Common myeloid progenitor, CD34-positive (primary cell): Measurements from ENCODE around the gene PSG2.
"Not testable (repeated sequence)": the region's sequence is repeated elsewhere in the genome, so short reads cannot be mapped to it uniquely, and the experiment has no call there.

ENCODE experiments used
- CTCF ChIA-PET: fragments of 350-600 bp; sonication (Branson Sonifier 250); formaldehyde crosslinking; loops from one replicate; lab custom pipeline; 2021; ENCODE audit warnings: antibody characterized with exemption; lab: Charles Lee
- POLR2A ChIA-PET: fragments of 350-600 bp; sonication (Branson Sonifier 250); formaldehyde crosslinking; loops from one replicate; lab custom pipeline; 2021; ENCODE audit warnings: antibody characterized with exemption; lab: Charles Lee
- DNase-seq, 3 donors: peaks; one replicate each; pipeline versions ENCODE4 v3.0.0 to v3.0.0-alpha.2; 2013
- H3K27ac ChIP-seq, 2 experiments: 1 replicate in 1 of 2; 2 replicates in 1 of 2; pipeline ENCODE4 v1.7.0; 2013; ENCODE audit warnings: inconsistent platforms in 2 of 2, low read length in 2 of 2, mild to moderate bottlenecking in 2 of 2, low read depth in 1 of 2, moderate library complexity in 1 of 2; ENCODE audit not compliant: severe bottlenecking in 2 of 2, insufficient read depth in 1 of 2, poor library complexity in 1 of 2
- H3K27me3 ChIP-seq, 5 experiments: replicated peaks in 2 of 5; 1 replicate in 3 of 5; 2 replicates in 2 of 5; pipeline versions ENCODE4 v1.6.1 to v1.7.0; 2013; ENCODE audit warnings: low read length in 4 of 5, mild to moderate bottlenecking in 2 of 5, moderate library complexity in 2 of 5, inconsistent platforms in 1 of 5; ENCODE audit not compliant: insufficient read depth in 5 of 5, control insufficient read depth in 4 of 5
- H3K36me3 ChIP-seq, 4 experiments: 1 replicate in 2 of 4; 2 replicates in 2 of 4; pipeline versions ENCODE4 v1.6.1 to v1.7.0; 2013; ENCODE audit warnings: low read length in 3 of 4, control low read depth in 1 of 4, mild to moderate bottlenecking in 1 of 4; ENCODE audit not compliant: control insufficient read depth in 4 of 4, insufficient read depth in 4 of 4
- H3K4me1 ChIP-seq, 4 experiments: 1 replicate in 3 of 4; 2 replicates in 1 of 4; pipeline versions ENCODE4 v1.6.1 to v1.7.1; 2013; ENCODE audit warnings: low read length in 3 of 4, mild to moderate bottlenecking in 3 of 4, control low read depth in 1 of 4, inconsistent platforms in 1 of 4, moderate library complexity in 1 of 4; ENCODE audit not compliant: control insufficient read depth in 4 of 4, insufficient read depth in 4 of 4; ENCODE audit errors: control extremely low read depth in 1 of 4
- H3K4me3 ChIP-seq, 7 experiments: 1 replicate in 4 of 7; 2 replicates in 3 of 7; pipeline versions ENCODE4 v1.5.1 to v1.7.0; 2013; ENCODE audit warnings: mild to moderate bottlenecking in 7 of 7, low read length in 6 of 7, moderate library complexity in 6 of 7, inconsistent platforms in 2 of 7, low read depth in 2 of 7, control low read depth in 1 of 7; ENCODE audit not compliant: insufficient read depth in 4 of 7, control insufficient read depth in 1 of 7; ENCODE audit errors: extremely low read depth in 1 of 7
- H3K9me3 ChIP-seq, 5 experiments: 1 replicate in 4 of 5; 2 replicates in 1 of 5; pipeline versions ENCODE4 v1.6.1 to v1.7.1; 2013; ENCODE audit warnings: low read length in 4 of 5, mild to moderate bottlenecking in 2 of 5, inconsistent platforms in 1 of 5, low read depth in 1 of 5, moderate library complexity in 1 of 5; ENCODE audit not compliant: control insufficient read depth in 4 of 5, insufficient read depth in 2 of 5; ENCODE audit errors: control extremely low read depth in 1 of 5
- WGBS: methylation state at CpG from one replicate; pipeline ENCODE4 v1.1.5; 2013; ENCODE audit not compliant: insufficient coverage; 5-methylcytosine and 5-hydroxymethylcytosine counted together

Gene PSG2

GRCh38 chr19:43078311-43078710 lies 4.2 kb downstream of the PSG2 start:
- Histone ChIP-seq H3K9me3 (no peaks in the 10 kb centered on the region), H3K4me3 (no peak overlapping the region), H3K27ac (no peak overlapping the region), H3K36me3 (no peaks in the 10 kb centered on the region), H3K4me1 (no peaks in the 10 kb centered on the region), H3K27me3 (no peaks in the 10 kb centered on the region)
- CTCF ChIA-PET, result no interaction called here
- 100% methylated on average over 2 of the region's 4 CpGs for WGBS
- POLR2A ChIA-PET, result no interaction called here
- no peak for DNase-seq

GRCh38 chr19:43077881-43078280 lies 4.6 kb downstream of the PSG2 start:
- H3K4me3 ChIP-seq, H3K27ac ChIP-seq, H3K36me3 ChIP-seq, DNase-seq, CTCF ChIA-PET, H3K9me3 ChIP-seq, POLR2A ChIA-PET, H3K27me3 ChIP-seq, H3K4me1 ChIP-seq: not testable (repeated sequence)
- 100% methylated on average over 2 of the region's 4 CpGs for WGBS

GRCh38 chr19:43062418-43062817 lies 20.1 kb downstream of the PSG2 start:
- POLR2A ChIA-PET, H3K27me3 ChIP-seq, H3K27ac ChIP-seq, H3K36me3 ChIP-seq, H3K4me3 ChIP-seq, DNase-seq, H3K4me1 ChIP-seq, H3K9me3 ChIP-seq, CTCF ChIA-PET: not testable (repeated sequence)
- WGBS, result 100% methylated on average over 1 of the region's 3 CpGs

DNA sequence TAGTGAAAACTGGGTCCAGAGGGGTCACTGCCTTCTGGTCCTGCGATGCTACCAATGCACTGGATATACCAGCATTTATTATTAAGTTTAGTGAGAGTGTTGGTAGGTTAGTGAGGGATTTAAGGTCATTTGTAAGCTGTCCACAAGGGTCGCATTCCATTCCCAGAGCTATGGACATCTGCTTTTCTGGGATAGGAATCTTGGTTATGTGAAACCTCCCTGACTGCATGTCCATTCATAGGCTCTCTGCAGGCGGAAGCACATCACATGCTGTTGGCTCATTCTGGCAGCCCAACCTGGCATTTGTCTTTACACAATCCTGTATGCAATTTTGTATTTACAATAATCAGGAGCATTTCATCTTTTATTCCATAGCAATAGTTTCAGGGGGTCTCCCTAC lies 21.2 kb downstream of the PSG2 start:
- H3K4me3 ChIP-seq, H3K36me3 ChIP-seq, CTCF ChIA-PET, H3K9me3 ChIP-seq, H3K4me1 ChIP-seq, H3K27ac ChIP-seq, DNase-seq, H3K27me3 ChIP-seq: not testable (repeated sequence)
- WGBS, result 100% methylated on average over 1 of the region's 3 CpGs
- POLR2A ChIA-PET, result interaction anchor here (0.6 kb wide), 1 partner anchor 31 kb away, joined by 5 read pairs; no protein-coding TSS in a partner anchor

DNA sequence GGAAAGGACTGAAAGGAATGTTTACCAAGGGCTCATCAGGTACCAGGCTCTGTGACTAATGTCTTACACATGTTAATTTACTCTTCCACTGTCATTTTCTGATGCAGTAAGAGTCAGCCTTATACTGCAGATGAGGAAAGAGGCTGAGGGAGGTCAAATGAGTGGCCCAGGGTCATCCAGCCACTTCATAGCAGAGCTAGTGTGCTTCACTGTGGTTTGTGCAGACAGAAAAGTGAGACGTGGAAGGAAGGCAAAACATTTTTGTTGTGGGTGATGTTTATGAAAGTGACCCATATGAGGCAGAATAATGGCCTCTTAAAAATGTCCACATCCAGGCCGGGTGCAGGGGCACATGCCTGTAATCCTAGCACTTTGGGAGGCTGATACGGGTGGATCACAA lies 22.2 kb downstream of the PSG2 start:
- H3K27ac ChIP-seq, CTCF ChIA-PET, H3K36me3 ChIP-seq, H3K27me3 ChIP-seq, POLR2A ChIA-PET, DNase-seq, H3K4me3 ChIP-seq, H3K4me1 ChIP-seq, H3K9me3 ChIP-seq: not testable (repeated sequence)
- 90% methylated on average over 2 of the region's 3 CpGs for WGBS

DNA sequence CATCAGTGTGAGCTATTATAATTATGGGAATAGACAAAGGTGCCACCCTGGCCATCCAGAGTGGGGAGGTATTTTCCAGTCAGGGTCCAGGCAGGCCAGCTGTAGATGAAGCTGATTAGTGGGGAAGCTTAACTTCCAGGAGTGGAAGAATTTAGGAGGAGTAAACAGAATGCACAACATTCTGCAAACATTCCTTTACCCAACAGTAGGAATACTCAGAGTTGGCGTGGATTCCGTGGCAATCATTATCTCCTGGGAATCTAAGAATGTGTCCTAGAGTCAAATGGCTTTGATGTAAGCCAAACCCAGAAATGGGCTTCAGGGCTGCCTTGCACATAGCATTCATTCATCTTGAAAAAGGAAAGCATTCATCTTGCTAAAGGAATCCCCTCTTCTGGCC lies 23.0 kb downstream of the PSG2 start:
- H3K4me3 ChIP-seq, H3K36me3 ChIP-seq, H3K27ac ChIP-seq, CTCF ChIA-PET, H3K9me3 ChIP-seq, H3K27me3 ChIP-seq, H3K4me1 ChIP-seq, DNase-seq, POLR2A ChIA-PET: not testable (repeated sequence)
- WGBS, result no CpG with 5 or more reads among the region's 2 CpGs

GRCh38 chr19:43058440-43058839 lies 24.1 kb downstream of the PSG2 start:
- CTCF ChIA-PET, H3K27me3 ChIP-seq, H3K36me3 ChIP-seq, H3K9me3 ChIP-seq, H3K4me1 ChIP-seq, DNase-seq, POLR2A ChIA-PET, H3K27ac ChIP-seq, H3K4me3 ChIP-seq: not testable (repeated sequence)
- WGBS, result no CpG with 5 or more reads among the region's 2 CpGs
